NCI-H748 (cell line): ENCODE data around the gene GPR31.

Experiments used
- DNase-seq: peaks from one replicate; lab custom pipeline; 2025; ENCODE audit not compliant: unreplicated experiment; lab: John Stamatoyannopoulos, UW

GPR31 gene

GRCh38 chr6:167140589-167141474, 16.9 kb downstream of the GPR31 start:
- no peak for DNase-seq

- DNase-seq, result no peak
Observed at GRCh38 chr6:167139761-167140160, 18.0 kb downstream of the GPR31 start.

- DNase-seq, result peak; percentile 71
Observed at GRCh38 chr6:167137881-167138280, 19.9 kb downstream of the GPR31 start.

GRCh38 chr6:167137081-167137480, 20.7 kb downstream of the GPR31 start:
- DNase-seq, result no peak

GRCh38 chr6:167136376-167136775, 21.4 kb downstream of the GPR31 start:
- no peak for DNase-seq

- DNase-seq, result no peak
Observed at GRCh38 chr6:167134448-167135328, 23.1 kb downstream of the GPR31 start.

- peak; percentile 25 for DNase-seq
Observed at GRCh38 chr6:167130712-167131684, 26.8 kb downstream of the GPR31 start.

GRCh38 chr6:167130008-167130677, 27.6 kb downstream of the GPR31 start:
- no peak for DNase-seq

- no peak for DNase-seq
Observed at GRCh38 chr6:167129562-167129961, 28.2 kb downstream of the GPR31 start.

GRCh38 chr6:167129159-167129558, 28.6 kb downstream of the GPR31 start:
- DNase-seq, result no peak

GRCh38 chr6:167127785-167128531, 29.8 kb downstream of the GPR31 start:
- no peak for DNase-seq

- no peak for DNase-seq
Observed at GRCh38 chr6:167125855-167126349, 31.9 kb downstream of the GPR31 start.

GRCh38 chr6:167125410-167125809, 32.4 kb downstream of the GPR31 start:
- no peak for DNase-seq

- DNase-seq, result no peak
Observed at GRCh38 chr6:167124753-167125152, 33.0 kb downstream of the GPR31 start.

- no peak for DNase-seq
Observed at GRCh38 chr6:167122827-167123657, 34.7 kb downstream of the GPR31 start, which contains the start of gene CCR6. Gene CCR6 (plus strand): TSS chr6:167123096. CDS start chr6:167136135, 13,039 bp downstream.

GRCh38 chr6:167122041-167122826, 35.5 kb downstream of the GPR31 start:
- DNase-seq, result no peak

- DNase-seq, result no peak
Observed at GRCh38 chr6:167121335-167121841, 36.4 kb downstream of the GPR31 start.
